SK-N-MC (cell line): ENCODE data around the gene LRPPRC.

ENCODE experiments used
- DNase-seq: peaks from one replicate; pipeline ENCODE4 v3.0.0-alpha.2; 2011; ENCODE audit warnings: low read depth, low spot score
- H3K27ac ChIP-seq: fragments of 200-600 bp; sonication (generic); 2 replicates; pipeline ENCODE4 v1.5.1; 2016; ENCODE audit warnings: mixed run types
- H3K36me3 ChIP-seq: fragments of 200-600 bp; sonication (generic); 2 replicates; pipeline ENCODE4 v1.6.1; 2017; ENCODE audit warnings: antibody characterized with exemption, low read length, mixed read lengths; ENCODE audit not compliant: insufficient read depth
- H3K4me3 ChIP-seq: fragments of 200-600 bp; sonication (generic); 2 replicates; pipeline ENCODE4 v1.5.1; 2016
- H3K9ac ChIP-seq: fragments of 200-600 bp; sonication (generic); 2 replicates; pipeline ENCODE4 v1.8.0; 2017; ENCODE audit warnings: mixed run types, mixed read lengths; ENCODE audit not compliant: insufficient read length
- H3K9me3 ChIP-seq: fragments of 200-600 bp; sonication (generic); 2 replicates; pipeline ENCODE4 v1.6.1; 2017; ENCODE audit warnings: low read depth, mild to moderate bottlenecking, antibody characterized with exemption, low read length, moderate library complexity, mixed read lengths
- EZH2 ChIP-seq: fragments of 200-600 bp; sonication (generic); IDR thresholded peaks from one replicate; pipeline ENCODE4 v1.6.1; 2017; ENCODE audit warnings: antibody characterized with exemption
- FOXP2 ChIP-seq: optimal IDR thresholded peaks from 2 replicates; pipeline ENCODE3; 2011; ENCODE audit warnings: mild to moderate bottlenecking, moderate library complexity; ENCODE audit not compliant: insufficient read depth; ENCODE audit errors: extremely low read length, control extremely low read depth
- POLR2AphosphoS5 ChIP-seq: IDR thresholded peaks from 2 replicates; pipeline ENCODE4 v1.6.1; 2012; ENCODE audit warnings: mild to moderate bottlenecking, low read depth, low read length, borderline replicate concordance

The LRPPRC gene

DNA sequence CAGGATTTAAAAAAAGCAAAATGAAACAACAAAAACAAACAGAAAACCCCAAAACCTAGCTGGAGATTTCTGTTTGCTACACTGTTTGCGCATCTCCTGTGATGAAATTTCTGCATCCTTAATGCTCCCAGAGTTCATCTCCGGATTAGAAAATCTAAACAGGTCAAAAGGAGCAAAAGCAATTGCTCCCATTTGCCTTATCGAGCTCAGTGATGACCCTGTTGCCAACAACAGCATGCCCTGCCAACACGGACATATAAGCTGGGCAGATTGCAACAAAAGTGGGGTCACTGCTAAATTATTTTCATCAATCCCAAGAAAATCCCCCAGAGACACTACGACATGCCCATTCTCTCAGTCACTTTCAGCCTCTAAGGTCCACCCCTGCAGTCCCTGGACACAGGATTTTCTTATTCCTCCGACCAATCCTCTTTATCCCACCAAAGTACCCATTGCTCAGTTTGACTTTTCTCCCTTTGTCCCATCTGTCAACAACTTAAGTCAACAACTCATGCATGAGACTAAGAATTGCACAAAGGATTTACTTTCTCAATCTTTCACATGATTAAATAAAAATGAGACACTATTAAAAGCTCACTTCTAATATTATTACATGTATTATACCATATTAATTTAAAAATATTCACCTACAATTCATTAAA is 89.2 kb downstream of the LRPPRC start:
- Histone ChIP-seq H3K36me3 (peaks cover 70% of the 10 kb centered on the region), H3K27ac (no peak overlapping the region), H3K4me3 (no peak overlapping the region), H3K9ac (no peak overlapping the region), H3K9me3 (no peaks in the 10 kb centered on the region)
- DNase-seq = no peak
- no peak for TF ChIP-seq POLR2AphosphoS5
- no peak for TF ChIP-seq EZH2
- TF ChIP-seq FOXP2 = no peak

DNA sequence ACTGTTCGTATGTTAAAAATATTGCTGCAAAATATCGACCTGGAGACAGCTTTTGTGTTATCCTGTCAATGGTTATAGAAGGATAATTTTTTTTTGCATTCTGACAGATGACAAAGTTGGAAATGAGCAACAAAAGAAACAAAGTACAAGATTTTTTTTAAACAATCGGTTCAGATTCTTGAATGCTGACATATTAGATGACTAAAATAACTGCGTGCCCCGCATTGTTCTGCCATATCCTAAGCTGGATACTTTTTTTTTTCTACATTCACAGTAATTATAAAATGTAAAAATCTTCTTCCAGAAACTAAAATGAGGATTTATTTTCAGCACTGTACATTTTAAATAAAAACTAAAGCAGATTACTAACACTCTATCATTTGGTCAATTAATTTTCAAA is 89.9 kb downstream of the LRPPRC start:
- TF ChIP-seq EZH2 = no peak
- TF ChIP-seq POLR2AphosphoS5 = no peak
- no peak for TF ChIP-seq FOXP2
- Histone ChIP-seq H3K9me3 (no peaks in the 10 kb centered on the region), H3K36me3 (peaks cover 70% of the 10 kb centered on the region), H3K9ac (no peak overlapping the region), H3K27ac (no peak overlapping the region), H3K4me3 (no peak overlapping the region)
- DNase-seq = no peak

DNA sequence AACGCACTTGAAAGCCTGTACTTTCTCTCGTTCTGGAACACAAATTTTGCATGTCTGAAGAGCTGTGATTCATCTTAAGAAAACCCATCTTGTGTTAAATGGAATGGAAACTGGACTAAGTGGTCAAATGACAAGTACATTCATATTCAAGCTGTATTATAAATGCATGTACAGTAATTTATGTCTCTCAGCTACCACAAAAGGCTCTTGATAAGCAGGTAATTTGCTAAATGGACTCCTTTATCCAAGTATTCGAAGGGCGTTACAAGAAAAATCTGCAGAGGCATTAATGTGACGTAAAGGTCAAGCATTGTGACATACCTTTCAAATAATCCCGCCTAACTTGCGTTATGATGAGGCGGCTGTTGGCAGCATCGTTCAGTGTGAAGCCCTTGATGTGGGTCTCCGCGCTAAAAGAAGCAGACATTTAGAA is 90.4 kb downstream of the LRPPRC start:
- TF ChIP-seq EZH2 (no peak), POLR2AphosphoS5 (no peak), FOXP2 (no peak)
- Histone ChIP-seq H3K27ac (no peak overlapping the region), H3K36me3 (peaks cover 73% of the 10 kb centered on the region), H3K9ac (no peak overlapping the region), H3K9me3 (no peaks in the 10 kb centered on the region), H3K4me3 (no peak overlapping the region)
- no peak for DNase-seq

DNA sequence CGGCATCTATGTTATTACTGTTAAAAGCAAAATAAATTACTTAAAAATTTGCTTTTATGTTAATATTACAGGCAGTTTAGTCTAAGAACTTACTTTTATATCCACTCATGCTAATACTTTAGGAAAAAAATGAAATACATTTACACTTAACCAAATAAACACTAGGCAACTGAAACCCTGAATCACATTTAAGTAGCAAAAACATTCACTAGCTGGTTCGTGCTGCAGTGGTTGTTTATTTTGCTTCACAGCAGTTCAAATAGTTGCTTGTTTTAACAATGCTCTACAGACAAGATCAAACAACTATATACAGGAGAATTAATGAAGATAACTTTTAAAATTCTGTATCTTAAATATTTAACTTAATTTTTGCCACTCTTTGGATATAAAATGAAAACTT is 96.2 kb downstream of the LRPPRC start:
- H3K4me3 ChIP-seq = no peak overlapping the region
- no peak for DNase-seq
- H3K27ac ChIP-seq = peak overlapping the region; percentile 22; the same call in 1 of the 2 replicates
- no peaks in the 10 kb centered on the region for H3K9me3 ChIP-seq
- H3K36me3 ChIP-seq = peaks cover 91% of the 10 kb centered on the region
- no peak overlapping the region for H3K9ac ChIP-seq
- TF ChIP-seq FOXP2 (no peak), EZH2 (no peak), POLR2AphosphoS5 (no peak)

DNA sequence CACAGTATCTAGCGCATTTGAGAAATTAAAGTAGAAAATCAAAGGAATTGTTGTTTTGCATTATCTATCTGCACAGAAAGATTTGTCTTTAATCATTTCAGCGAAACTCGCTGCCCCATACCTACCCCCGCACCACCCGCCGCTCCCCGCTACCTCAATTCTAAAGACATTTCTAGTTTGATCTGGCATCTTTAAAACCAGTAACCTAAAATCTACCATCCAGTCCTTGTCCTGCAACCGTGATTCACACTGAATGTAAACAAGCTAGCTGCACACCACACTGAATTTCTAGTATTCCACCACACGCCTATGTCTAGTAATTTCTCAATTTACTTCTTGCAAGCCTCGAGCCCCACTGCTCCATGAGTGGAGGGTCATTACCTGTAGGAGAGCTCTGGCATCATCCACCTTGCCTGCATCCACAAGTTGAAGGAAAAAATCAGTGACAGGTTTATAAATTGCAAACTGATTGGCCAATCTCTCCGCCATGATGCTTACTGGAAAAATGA is 96.9 kb downstream of the LRPPRC start:
- Histone ChIP-seq H3K9ac (no peak overlapping the region), H3K36me3 (peaks cover 91% of the 10 kb centered on the region), H3K9me3 (no peaks in the 10 kb centered on the region), H3K4me3 (no peak overlapping the region), H3K27ac (0 out of 2 replicates have a peak overlapping the region, but pooled peaks have one; percentile 53)
- TF ChIP-seq FOXP2 (no peak), POLR2AphosphoS5 (no peak), EZH2 (no peak)
- no peak for DNase-seq

DNA sequence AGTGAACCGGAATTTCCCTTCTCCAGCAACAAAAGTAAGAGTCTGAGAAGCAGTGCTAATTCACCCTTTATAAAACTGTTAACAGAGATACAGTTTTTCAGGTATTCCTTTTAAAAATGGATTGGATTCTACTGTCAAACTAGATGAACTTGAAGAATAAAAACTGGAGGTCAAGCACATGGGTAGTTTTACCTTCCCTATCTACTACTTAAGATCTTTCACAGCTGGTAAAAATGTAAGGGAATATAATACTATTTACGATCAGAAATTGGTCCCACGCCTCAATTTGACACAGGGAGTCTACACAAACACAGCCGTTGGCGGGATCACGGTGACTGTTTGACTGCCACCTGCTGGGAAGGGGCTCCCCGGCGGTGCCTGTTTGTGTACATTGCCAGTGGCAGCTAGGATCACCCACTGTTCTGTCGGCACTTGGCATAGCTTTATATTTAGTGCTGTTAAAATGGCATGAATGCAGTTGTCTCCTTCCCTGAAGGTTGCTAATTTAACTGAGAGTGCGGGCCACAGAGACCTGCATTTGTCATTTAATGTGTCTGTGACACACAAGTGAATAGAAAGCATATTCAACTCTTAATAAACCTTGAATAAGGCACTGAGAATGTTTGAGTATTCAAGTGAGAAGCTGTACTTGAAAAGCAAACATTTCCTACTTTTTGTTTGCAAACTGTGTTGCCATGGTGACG is 97.5 kb downstream of the LRPPRC start:
- Histone ChIP-seq H3K27ac (peak overlapping the region; percentile 53), H3K4me3 (no peak overlapping the region), H3K9ac (no peak overlapping the region), H3K9me3 (no peaks in the 10 kb centered on the region), H3K36me3 (peaks cover 93% of the 10 kb centered on the region)
- TF ChIP-seq FOXP2 (peak; percentile 29), POLR2AphosphoS5 (no peak)
- peak; percentile 14 for DNase-seq

DNA sequence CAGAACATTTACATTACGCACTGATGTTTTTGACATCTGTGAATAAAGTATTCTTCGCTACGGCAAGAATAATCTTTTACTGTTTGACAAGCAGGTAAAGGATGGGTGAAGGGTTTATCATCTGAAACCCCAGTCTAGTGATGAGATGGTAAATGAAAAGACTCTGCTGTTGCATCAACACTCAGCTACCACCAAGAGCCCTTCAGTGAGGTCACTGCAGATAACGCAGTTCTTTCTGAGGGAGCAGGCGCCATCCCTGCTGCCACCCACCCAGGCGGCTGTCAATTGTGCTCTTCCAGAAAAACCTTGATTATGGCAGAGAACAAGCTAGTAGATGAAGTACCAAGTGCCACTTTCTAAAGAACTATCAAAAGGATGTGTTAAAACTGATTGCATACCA is 98.3 kb downstream of the LRPPRC start:
- Histone ChIP-seq H3K9me3 (no peaks in the 10 kb centered on the region), H3K9ac (no peak overlapping the region), H3K27ac (no peak overlapping the region), H3K4me3 (no peak overlapping the region), H3K36me3 (peaks cover 95% of the 10 kb centered on the region)
- TF ChIP-seq EZH2 = no peak
- no peak for TF ChIP-seq FOXP2
- TF ChIP-seq POLR2AphosphoS5 = no peak
- DNase-seq = no peak

DNA sequence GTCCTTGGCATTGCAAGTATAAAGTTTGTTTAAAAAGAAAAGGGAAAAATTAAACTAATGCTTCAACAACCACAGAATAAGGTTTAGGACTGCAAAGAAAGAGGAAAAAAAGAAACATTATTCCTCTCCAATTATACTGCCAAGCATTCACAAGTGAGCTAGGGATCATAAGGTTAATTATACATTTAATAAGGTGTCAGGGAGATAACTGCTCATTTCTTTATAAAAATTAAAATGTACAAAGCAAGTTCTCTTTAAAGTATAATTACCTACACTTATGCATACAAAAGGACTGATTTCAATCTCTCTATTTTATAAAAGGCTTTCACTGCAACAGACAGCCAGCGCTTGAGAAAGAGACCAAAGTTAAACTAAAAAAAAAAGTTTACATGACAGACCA is 98.9 kb downstream of the LRPPRC start:
- DNase-seq = no peak
- Histone ChIP-seq H3K36me3 (peaks cover 96% of the 10 kb centered on the region), H3K27ac (no peak overlapping the region), H3K4me3 (no peak overlapping the region), H3K9me3 (no peaks in the 10 kb centered on the region), H3K9ac (no peak overlapping the region)
- TF ChIP-seq POLR2AphosphoS5 (no peak), FOXP2 (no peak), EZH2 (no peak)
